ENCODE results near the gene MAP4K3. TPM values are rescaled to one million over a fixed set of nuclear protein-coding genes. Genes with fewer than 3 reads are reported as not detected.
A peak's percentile ranks its signal among the peaks of the same experiment; 100 is the strongest.

Gene MAP4K3
- total RNA-seq, 1 experiment from 2014 or later: 36.0 TPM

DNA sequence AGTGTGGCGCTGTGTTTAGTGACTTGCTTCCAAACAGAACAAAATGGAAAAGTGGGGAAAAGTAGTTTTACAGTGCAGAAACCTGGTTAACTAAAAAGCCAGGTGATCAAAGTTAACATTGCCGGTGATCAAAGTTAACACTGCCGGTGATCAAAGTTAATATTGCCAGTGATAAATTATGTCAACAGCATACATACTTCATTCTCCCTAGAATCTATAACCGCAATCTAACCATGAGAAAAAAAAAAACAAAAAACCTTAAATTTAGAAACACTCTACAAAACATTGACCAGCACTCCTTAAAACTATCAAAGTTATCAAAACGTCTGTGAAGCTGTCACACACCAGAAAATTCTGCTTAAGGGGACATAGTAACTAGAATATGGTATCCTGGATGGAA lies 18.6 kb downstream of the MAP4K3 start:
- CTCF ChIA-PET: no interaction called here
- no peaks in the 10 kb centered on the region for H3K27me3 Mint-ChIP-seq (ENCODE audit: insufficient read depth, unreplicated experiment)

GRCh38 chr2:39416140-39416539 lies 20.9 kb downstream of the MAP4K3 start:
- ChIA-PET CTCF (interaction anchor here (0.7 kb wide), 1 partner anchor 17 kb away, joined by 3 read pairs; no protein-coding TSS in a partner anchor), POLR2A (interaction anchor here (1.0 to 2.1 kb wide), 2 partner anchors 16 to 21 kb away, joined by 4 to 12 read pairs; partner anchors contain the start of gene MAP4K3)
- peaks cover 5% of the 10 kb centered on the region for H3K36me3 Mint-ChIP-seq (ENCODE audit: insufficient read depth, unreplicated experiment)
- no peak for TF ChIP-seq CTCF (IDR thresholded peaks at IDR 0.05; ENCODE audit: unreplicated experiment)
- peaks cover 23% of the 10 kb centered on the region for H3K4me1 Mint-ChIP-seq (ENCODE audit: insufficient read depth, unreplicated experiment)
- DNase-seq (ENCODE audit: unreplicated experiment): no peak
- BruUV-seq (replicated peaks): no TSS peak
- no peaks in the 10 kb centered on the region for H3K27me3 Mint-ChIP-seq (ENCODE audit: insufficient read depth, unreplicated experiment)
- H3K27ac Mint-ChIP-seq (ENCODE audit: low read depth, unreplicated experiment): no peak overlapping the region
- intact Hi-C loops (cut with micrococcal nuclease): no loop called here
- no peak overlapping the region for H3K4me3 Mint-ChIP-seq (ENCODE audit: unreplicated experiment)
- no peaks in the 10 kb centered on the region for H3K9me3 Mint-ChIP-seq (ENCODE audit: unreplicated experiment)

More for the DNA sequence above, 18.6 kb downstream of the MAP4K3 start:
- POLR2A ChIA-PET: interaction anchor here (1.1 to 2.1 kb wide), 3 partner anchors 12 to 19 kb away, joined by 3 to 12 read pairs (median 5); partner anchors contain the start of gene MAP4K3
- Mint-ChIP-seq H3K4me3 (ENCODE audit: unreplicated experiment) (no peak overlapping the region), H3K27ac (ENCODE audit: low read depth, unreplicated experiment) (no peak overlapping the region), H3K9me3 (ENCODE audit: unreplicated experiment) (no peaks in the 10 kb centered on the region), H3K4me1 (ENCODE audit: insufficient read depth, unreplicated experiment) (peaks cover 21% of the 10 kb centered on the region), H3K36me3 (ENCODE audit: insufficient read depth, unreplicated experiment) (no peaks in the 10 kb centered on the region)
- intact Hi-C loops (cut with micrococcal nuclease): no loop called here
- no peak for TF ChIP-seq CTCF (IDR thresholded peaks at IDR 0.05; ENCODE audit: unreplicated experiment)
- BruUV-seq (replicated peaks): no TSS peak
- DNase-seq (ENCODE audit: unreplicated experiment): no peak

DNA sequence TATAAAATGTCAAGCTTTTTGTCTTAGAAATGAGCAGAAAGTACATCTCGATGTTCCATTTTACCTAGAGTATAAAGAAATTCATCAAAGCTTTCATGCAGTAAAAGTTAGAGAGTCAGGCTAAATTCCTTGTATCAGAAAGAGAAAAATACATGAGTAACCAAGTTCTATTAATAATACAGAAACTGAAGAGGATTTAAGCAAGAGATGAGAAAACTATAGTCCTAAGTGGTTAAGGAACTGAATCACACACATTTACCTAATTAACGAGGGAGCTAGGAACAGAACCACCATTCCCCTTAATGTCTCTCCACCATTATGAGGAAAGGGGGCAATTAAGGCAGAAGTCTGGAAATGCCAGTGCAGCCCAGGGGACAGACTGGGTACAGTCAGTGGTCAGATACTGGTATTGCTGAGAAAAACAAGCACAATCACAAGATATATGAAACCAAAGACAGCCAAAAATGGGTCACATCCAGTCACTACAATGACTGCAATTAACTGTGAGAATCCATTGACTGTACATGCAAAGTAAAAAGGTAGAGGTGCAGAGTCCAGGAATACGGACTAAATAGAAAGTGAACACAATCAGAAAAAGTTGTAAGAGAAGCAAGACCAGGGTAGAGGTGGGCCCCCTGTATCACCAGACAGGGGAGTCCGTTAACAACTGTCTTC lies 23.9 kb downstream of the MAP4K3 start:
- H3K4me3 Mint-ChIP-seq (ENCODE audit: unreplicated experiment): no peak overlapping the region
- peaks cover 5% of the 10 kb centered on the region for H3K36me3 Mint-ChIP-seq (ENCODE audit: insufficient read depth, unreplicated experiment)
- CTCF ChIA-PET: interaction anchor here (0.7 kb wide), 1 partner anchor 84 kb away, joined by 4 read pairs; no protein-coding TSS in a partner anchor
- intact Hi-C loops (cut with micrococcal nuclease): no loop called here
- TF ChIP-seq CTCF (IDR thresholded peaks at IDR 0.05; ENCODE audit: unreplicated experiment): no peak
- no peak for DNase-seq (ENCODE audit: unreplicated experiment)
- no peak overlapping the region for H3K27ac Mint-ChIP-seq (ENCODE audit: low read depth, unreplicated experiment)
- H3K4me1 Mint-ChIP-seq (ENCODE audit: insufficient read depth, unreplicated experiment): peaks cover 35% of the 10 kb centered on the region
- no TSS peak for BruUV-seq (replicated peaks)
- POLR2A ChIA-PET: interaction anchor here (1.1 to 4.2 kb wide), 5 partner anchors 10 to 24 kb away, joined by 3 to 21 read pairs (median 12); partner anchors contain the start of gene MAP4K3
- H3K9me3 Mint-ChIP-seq (ENCODE audit: unreplicated experiment): no peaks in the 10 kb centered on the region
- H3K27me3 Mint-ChIP-seq (ENCODE audit: insufficient read depth, unreplicated experiment): no peaks in the 10 kb centered on the region

DNA sequence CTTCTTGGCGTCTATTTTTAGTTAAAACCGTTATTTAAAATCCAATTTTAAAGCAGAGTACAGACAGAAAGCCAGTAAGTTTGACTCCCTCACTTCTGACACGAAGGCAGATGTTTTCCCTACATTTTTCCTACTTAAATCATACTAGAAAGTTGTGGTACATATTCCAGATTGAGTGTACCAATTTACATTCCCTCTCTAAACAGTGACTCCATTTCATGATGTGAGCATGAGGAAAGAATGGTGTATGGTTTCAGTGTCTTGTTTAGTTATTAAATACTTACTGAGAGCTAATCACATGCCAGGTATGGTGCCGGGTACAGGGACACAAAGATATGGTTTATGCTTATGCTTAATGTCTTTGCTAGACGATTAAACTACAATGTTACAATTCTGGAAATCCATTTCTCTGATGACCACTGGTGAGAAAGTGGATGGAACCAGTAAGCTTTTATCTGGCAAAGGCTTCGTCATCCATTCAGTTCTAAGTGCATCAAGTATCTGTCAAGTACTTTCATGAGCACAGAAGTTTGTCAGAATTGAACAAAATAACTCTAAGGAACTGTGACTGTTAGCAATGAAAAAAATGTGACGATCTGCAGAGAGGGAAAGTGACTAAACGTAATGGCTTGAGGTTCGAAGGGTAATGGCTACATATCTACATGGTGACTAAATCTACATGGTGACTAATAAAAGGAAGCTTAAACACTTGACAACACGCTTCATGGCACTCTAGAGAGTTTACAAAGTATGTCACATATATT lies 25.7 kb downstream of the MAP4K3 start:
- intact Hi-C loops (cut with micrococcal nuclease): no loop called here
- peak overlapping the region; percentile 55 for H3K4me3 Mint-ChIP-seq (ENCODE audit: unreplicated experiment)
- DNase-seq (ENCODE audit: unreplicated experiment): peak; percentile 50
- no peaks in the 10 kb centered on the region for H3K9me3 Mint-ChIP-seq (ENCODE audit: unreplicated experiment)
- peak overlapping the region; percentile 58 for H3K27ac Mint-ChIP-seq (ENCODE audit: low read depth, unreplicated experiment)
- ChIA-PET POLR2A (interaction anchor here (0.9 to 4.2 kb wide), 5 partner anchors 9 to 26 kb away, joined by 3 to 21 read pairs (median 12); partner anchors contain the start of gene MAP4K3), CTCF (interaction anchor here (0.9 to 1.5 kb wide), 3 partner anchors 10 to 286 kb away, joined by 3 read pairs; no protein-coding TSS in a partner anchor)
- H3K27me3 Mint-ChIP-seq (ENCODE audit: insufficient read depth, unreplicated experiment): no peaks in the 10 kb centered on the region
- no TSS peak for BruUV-seq (replicated peaks)
- H3K36me3 Mint-ChIP-seq (ENCODE audit: insufficient read depth, unreplicated experiment): peaks cover 5% of the 10 kb centered on the region
- TF ChIP-seq CTCF (IDR thresholded peaks at IDR 0.05; ENCODE audit: unreplicated experiment): no peak
- peaks cover 38% of the 10 kb centered on the region for H3K4me1 Mint-ChIP-seq (ENCODE audit: insufficient read depth, unreplicated experiment)

All from MCF 10A (cell line).